Stimulated activated CD8-positive, alpha-beta memory T cell treated with anti-CD3 and anti-CD28 coated beads, Interleukin-7, amount 100 ng/mL, for 4 hours (primary cell): Measurements from ENCODE around the gene VWA5B1.

ENCODE experiments used
- DNase-seq, 2 donors: peaks; one replicate each; pipeline ENCODE4 v3.0.0-alpha.2; 2020; ENCODE audit warnings: low read depth in 2 of 2

VWA5B1 gene

DNA sequence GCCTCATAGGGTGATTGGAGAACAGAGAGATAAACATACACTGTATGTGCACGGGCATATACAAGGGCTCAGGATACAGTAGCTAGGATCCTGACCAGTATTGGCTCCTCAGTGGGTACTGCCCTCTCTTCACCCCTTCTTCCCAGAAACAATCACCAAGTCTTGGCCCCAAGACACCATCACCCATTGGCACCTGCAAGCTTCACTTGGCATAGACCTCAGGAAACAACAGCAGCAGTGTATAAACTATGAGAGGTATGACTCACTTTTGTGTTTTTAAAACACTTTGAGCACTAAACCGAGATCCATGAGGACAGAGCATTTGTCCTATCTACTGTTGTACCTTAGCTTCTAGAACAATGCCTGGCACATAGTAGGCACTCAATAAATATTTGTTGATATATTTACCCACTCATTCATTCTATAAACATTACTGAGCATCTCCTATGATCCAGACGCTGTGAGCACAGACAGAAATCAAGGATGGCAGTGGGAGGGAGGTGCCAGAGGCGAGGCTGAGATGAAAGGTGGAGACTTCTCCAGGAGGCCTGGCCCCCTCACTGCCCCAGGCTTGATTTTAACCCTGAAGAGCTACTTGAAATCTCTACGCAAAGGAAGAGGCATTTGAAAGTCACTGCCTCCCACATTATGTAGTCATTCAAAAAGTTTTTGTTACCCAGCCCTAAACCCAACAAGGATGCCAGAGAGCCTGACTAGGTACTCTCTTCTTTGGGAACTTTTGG lies 100.1 kb downstream of the VWA5B1 start:
- DNase-seq: no peak

DNA sequence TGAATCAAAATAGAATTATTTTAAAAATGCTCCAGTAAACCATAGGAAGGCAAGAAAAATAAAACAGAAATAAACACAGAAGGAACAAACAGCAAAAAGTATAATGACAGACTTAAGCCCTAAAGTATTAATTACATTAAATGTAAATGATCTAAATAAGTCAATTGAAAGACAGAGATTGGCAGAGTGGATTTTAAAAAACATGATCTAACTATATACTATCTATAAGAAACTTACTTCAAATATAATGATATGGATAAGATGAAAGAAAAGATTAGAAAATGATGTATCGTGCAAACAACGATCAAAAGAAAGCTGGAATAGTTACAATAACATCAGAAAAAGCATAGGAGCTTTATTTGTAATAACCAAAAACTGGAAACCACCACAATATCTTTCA lies 104.6 kb downstream of the VWA5B1 start:
- no peak for DNase-seq

DNA sequence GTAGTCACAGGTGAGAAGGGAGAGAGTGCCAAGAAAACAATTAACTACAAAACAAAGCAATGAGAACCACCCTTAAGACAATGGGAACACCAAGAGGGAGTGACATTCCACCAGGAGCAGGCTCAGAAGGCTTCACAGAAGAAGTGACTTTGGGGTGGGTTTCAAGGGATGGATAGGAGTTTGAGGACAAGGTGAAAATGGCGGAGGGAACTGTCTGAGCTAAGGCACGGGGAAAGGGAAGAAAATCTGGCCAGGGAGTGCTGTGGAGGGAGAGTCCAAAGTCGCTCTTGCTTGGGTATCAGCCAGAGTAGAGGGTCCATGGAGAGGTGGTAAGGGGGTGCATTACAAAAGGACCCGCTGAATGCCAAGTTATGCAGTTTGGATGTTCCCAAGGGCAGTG lies 108.1 kb downstream of the VWA5B1 start:
- no peak for DNase-seq

DNA sequence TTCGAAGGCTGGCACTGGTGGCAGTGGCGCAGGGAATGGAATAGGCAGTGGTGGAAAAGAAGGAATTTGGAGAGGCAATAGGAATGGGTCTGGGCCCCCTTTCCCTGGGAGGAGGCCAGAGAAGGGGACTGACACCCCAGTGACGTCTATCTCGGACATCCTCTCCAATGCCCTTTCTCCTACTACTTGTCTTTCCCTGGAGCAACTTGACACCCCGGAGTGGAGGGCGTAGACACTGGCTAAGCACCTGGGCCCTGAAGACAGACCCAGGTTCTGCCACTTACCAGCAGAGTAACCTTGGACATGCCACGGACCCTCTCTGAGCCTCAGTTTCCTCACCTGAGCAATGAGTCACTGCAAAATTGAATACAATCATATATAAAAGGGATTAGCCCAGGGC lies 108.5 kb downstream of the VWA5B1 start:
- no peak for DNase-seq

DNA sequence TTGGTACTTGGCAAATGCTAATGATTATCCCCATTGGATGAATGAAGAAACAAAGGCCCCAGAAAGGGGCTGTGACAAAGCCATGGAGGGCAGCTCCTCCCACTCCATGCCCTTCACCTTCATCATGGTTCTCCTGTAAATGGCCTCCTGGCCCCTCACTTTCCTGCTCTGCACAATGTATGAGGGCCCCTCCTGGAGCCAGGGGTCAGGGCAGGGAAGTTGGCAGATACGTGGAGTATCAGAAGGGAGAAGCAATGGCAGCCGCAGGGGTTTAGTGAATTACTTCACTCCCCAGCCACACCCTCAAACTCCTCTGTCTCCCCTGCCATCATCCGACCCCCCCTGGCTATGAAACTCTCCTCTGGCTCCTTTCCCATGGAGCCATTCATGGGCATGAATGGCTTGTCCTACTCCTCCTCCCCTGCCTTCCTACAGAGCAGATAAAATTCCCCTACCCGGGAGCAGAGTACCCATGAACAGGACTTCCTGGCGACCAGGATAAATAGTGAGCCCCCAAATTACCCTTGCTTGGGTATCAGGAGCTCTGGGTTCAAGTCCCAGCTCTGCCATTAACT lies 109.0 kb downstream of the VWA5B1 start:
- no peak for DNase-seq

DNA sequence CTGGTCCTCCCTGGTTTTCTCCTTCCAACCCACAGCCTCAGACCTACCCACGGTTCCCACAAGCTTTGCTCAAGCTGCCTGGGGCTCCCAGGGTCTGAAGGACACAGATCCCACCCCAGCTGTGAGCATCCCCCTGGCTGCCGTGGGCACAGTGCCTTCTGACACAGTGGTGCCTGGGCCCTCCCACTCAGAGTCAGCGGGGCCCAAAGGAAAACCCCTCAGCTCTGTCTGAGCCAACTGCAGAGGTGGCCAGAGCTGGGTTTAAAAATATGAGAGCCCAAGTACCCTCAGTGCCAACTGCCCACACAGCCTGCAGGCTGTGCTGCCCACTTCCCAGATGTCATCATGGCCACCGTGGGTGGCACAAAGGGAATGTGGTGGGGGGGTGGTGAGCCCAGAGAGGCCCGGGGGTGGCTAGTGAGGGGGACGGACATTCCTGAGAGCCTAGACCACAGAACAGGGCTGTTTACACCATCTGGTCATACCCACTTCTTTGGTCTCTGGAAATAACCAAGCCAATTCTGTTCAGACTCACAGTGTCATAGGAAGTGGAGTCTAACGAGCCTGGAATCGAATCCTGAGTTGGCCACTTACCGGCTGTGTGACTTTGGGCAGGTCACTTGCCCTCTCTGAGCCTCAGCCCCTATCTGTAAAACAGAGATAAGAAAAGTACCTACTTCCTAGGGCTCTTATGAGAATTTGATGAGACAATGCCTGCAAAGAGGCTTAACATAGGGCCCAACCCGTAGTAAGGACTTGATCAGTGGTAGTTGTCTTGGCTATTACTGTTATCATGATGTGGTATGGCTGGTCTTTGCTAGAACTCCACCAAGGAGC lies 109.9 kb downstream of the VWA5B1 start:
- DNase-seq: no peak

DNA sequence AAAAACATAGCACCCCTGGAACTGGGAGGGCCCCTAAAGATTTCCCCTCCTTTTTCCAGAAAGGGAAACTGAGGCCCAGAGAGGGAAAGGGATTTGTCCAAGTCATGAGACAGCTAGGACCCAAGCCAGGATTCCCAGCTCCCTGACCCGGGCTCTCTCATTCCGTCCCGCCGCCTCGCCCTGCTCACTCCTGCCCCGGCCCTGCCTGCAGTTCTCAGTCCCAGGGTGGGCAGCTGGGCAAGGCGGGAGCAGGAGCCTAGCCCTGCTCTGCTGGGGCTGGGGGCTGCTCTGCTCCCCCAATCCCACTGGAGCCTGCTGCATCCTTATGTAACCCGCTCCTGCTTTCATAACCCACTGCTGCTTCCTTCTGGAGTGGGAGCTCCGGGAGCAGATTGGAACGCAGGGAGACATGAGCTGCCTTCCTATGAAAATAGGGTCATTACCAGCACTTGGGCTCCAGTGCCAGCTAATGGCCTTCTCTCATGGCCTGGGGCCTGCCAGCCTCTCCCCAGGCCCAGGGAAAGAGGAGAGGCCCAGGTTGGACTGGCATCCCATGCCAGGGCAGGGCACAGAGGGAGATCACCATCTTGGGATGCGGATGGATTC lies 110.8 kb downstream of the VWA5B1 start:
- no peak for DNase-seq

DNA sequence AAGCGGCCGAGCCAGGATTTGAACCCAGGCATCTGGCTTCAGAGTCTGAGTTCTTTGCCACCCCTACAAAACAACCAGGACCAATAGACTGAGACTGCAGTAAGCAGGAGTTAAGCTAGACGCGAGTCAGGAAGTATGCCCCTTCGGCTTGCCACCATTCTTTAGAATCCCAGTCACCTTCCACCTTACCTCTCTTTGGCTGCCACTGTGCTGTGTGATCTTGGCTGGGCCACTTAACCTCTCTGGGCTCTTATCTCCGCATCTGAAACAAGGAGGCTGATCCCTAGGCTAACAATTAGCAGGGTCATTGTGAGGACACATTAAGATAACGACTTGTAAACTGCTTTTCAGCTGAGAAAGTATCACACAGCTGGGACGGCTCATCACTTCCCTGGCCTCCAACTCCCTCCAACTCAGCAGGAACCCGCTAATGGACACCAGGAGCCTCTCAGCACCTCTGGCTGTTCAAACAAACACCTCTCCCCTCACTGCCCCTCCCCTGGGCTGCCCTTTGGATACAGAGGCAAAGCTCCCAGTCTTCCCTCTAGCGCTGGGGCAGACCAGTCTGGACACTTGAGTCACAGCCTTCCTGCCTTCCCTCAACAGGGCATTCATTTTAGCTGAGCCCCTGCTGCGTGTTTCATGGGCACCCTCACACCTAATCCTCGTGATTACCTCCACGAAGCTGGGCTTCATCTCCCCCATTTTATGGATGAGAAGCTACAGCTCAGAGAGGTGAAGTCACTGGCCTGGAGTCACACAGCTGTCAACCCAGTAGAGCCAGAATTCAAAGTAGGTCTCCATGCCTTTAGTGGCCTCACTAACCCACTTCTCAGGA lies 112.1 kb downstream of the VWA5B1 start:
- no peak for DNase-seq

DNA sequence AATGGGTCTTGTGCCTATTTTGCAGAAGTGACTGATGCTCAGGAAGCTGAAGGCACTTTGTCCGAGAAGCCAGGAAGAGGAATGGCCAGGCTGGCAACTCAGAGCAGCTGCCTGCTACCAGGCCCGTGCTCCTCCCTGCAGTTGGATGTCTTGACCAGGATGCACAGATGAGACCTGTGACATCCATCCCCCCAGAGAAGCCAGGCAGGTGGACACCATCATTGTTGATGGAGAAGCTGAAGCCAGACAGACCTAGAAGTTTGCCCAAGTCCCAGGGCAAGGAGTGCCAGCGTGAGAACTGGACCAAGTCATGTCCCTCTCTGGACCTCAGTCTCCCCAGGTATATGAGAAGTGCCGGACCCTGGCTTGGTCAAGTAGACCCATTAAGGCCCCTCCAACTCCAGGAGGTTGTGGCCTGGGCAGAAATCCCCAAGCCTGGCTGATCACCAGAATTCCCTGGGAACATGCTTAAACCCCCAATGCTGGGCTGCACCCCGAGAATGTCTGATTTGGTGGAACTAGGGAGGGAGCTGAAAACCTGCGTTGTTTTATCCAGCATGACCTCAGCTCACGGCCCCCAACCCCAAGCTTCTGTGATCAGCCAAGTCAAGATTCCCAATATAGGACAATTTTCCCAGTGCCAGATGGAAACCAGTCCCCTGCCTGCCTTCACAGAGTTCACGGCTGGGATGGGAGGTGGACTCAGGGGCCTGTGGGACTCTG lies 112.9 kb downstream of the VWA5B1 start:
- DNase-seq: no peak

DNA sequence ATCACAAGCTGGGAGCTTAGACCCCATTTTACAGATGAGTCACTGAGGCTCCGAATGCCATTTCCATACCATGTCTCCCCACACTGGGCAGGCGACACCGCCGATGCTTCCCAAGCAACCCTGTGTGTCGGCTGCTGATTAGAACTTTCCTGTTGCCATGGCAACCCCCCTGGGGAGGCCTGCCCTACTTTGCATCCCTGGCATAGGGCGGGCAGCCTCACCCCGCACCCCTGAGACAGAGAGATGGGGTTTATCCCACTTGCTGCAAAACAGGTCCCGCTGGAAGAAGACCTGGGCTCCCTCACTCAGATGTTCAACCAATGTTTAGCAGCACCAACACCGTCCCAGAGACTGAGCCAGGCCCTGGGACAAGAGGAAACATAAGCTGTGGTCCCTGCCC lies 113.8 kb downstream of the VWA5B1 start:
- DNase-seq: no peak
